Ovary (tissue), 3 donors: ENCODE results near the gene E2F4.

Experiments
- CTCF ChIP-seq, 3 donors: fragments of 450-650 bp in 2 of 3; fragments of 200-600 bp in 1 of 3; IDR thresholded peaks; one replicate each; pipeline versions ENCODE4 v1.5.1 to v1.8.0; 2016 to 2022; ENCODE audit warnings: antibody characterized with exemption in 3 of 3, mild to moderate bottlenecking in 1 of 3
- EP300 ChIP-seq: sonication (generic); formaldehyde crosslinking; IDR thresholded peaks from one replicate; pipeline ENCODE4 v1.6.1; 2017; ENCODE audit warnings: antibody characterized with exemption
- POLR2A ChIP-seq: fragments of 450-650 bp; IDR thresholded peaks from one replicate; pipeline ENCODE4 v1.6.1; 2017; ENCODE audit warnings: antibody characterized with exemption, mild to moderate bottlenecking, moderate library complexity
- donor health status: DM: no; HTN: no; CAD: no.

GRCh38 chr16:67170949-67171649 lies 20.9 kb upstream of the E2F4 start:
- TF ChIP-seq CTCF (IDR thresholded peaks at IDR 0.05) (no peak), POLR2A (no peak), EP300 (no peak)
